Gastrocnemius medialis (tissue), 4 donors: ENCODE measurements around the gene ARHGEF10L.

Source experiments
- CTCF ChIP-seq, 5 experiments: fragments of 450-650 bp in 3 of 5; fragments of 200-600 bp in 2 of 5; sonication (generic) in 2 of 5; IDR thresholded peaks in 4 of 5; conservative IDR thresholded peaks in 1 of 5; 1 replicate in 4 of 5; 2 replicates in 1 of 5; pipeline ENCODE4 v1.5.1; 2016 to 2019; ENCODE audit warnings: antibody characterized with exemption in 5 of 5, mild to moderate bottlenecking in 3 of 5, moderate library complexity in 3 of 5
- POLR2A ChIP-seq, 2 donors: fragments of 450-650 bp; IDR thresholded peaks; one replicate each; pipeline ENCODE4 v1.6.1; 2017; ENCODE audit warnings: antibody characterized with exemption in 2 of 2, mild to moderate bottlenecking in 2 of 2, moderate library complexity in 2 of 2

- TF ChIP-seq POLR2A (IDR thresholded peaks at IDR 0.05) (no peak), CTCF (IDR thresholded peaks at IDR 0.05 in 4 of 5, conservative IDR thresholded peaks at IDR 0.05 in 1 of 5) (no peak)
These were observed 102.7 kb downstream of the ARHGEF10L start for GRCh38 chr1:17642169-17642568.
